HEK293 (cell line): ENCODE measurements around the gene HOXD9.

Experiments used
- CTCF ChIA-PET: fragments of 350-600 bp; formaldehyde crosslinking; extraction: SDS; loops from one replicate; lab custom pipeline; 2021; ENCODE audit warnings: antibody characterized with exemption; lab: Yijun Ruan, JAX
- POLR2A ChIA-PET: fragments of 300-600 bp; formaldehyde crosslinking; extraction: SDS; loops from one replicate; lab custom pipeline; 2020; ENCODE audit warnings: antibody characterized with exemption, inconsistent platforms; lab: Yijun Ruan, JAX
- H3K27ac ChIP-seq: fragments of 200-500 bp; sonication (Bioruptor generic); 2 replicates; pipeline ENCODE4 v1.5.1; 2014; ENCODE audit warnings: low read depth, low read length, control low read depth, inconsistent platforms; ENCODE audit errors: extremely low read depth
- H3K36me3 ChIP-seq, 2 experiments: fragments of 200-500 bp in 1 of 2; sonication (Bioruptor generic) in 1 of 2; 1 replicate in 1 of 2; 2 replicates in 1 of 2; pipeline ENCODE4 v1.5.1; 2014 to 2017; ENCODE audit warnings: inconsistent platforms in 2 of 2, low read length in 2 of 2; ENCODE audit not compliant: control insufficient read depth in 2 of 2, insufficient read depth in 1 of 2
- H3K4me1 ChIP-seq: fragments of 200-500 bp; sonication (Bioruptor generic); 2 replicates; pipeline ENCODE4 v1.5.1; 2014; ENCODE audit warnings: mild to moderate bottlenecking, low read length, inconsistent platforms; ENCODE audit not compliant: control insufficient read depth, insufficient read depth
- H3K4me3 ChIP-seq: 2 replicates; pipeline ENCODE4 v1.5.1; 2011; ENCODE audit warnings: low read depth, mild to moderate bottlenecking, control low read depth, low read length, moderate library complexity
- H3K9me3 ChIP-seq: fragments of 200-500 bp; sonication (Bioruptor generic); 2 replicates; pipeline ENCODE4 v1.5.1; 2014; ENCODE audit warnings: low read depth, low read length, inconsistent platforms; ENCODE audit not compliant: control insufficient read depth, insufficient read depth
- GLI2 ChIP-seq: fragments of 450-650 bp; formaldehyde crosslinking; IDR thresholded peaks from 2 replicates; pipeline ENCODE4; 2017; ENCODE audit warnings: missing biosample characterization, missing genetic modification characterization, low read depth, borderline replicate concordance
- GLI4 ChIP-seq: fragments of 450-650 bp; formaldehyde crosslinking; IDR thresholded peaks from 2 replicates; pipeline ENCODE4 v1.5.1; 2016; ENCODE audit warnings: missing biosample characterization, missing genetic modification characterization
- KLF8 ChIP-seq: fragments of 450-650 bp; formaldehyde crosslinking; IDR thresholded peaks from 2 replicates; pipeline ENCODE4 v1.5.1; 2016; ENCODE audit warnings: missing biosample characterization, missing genetic modification characterization
- REST ChIP-seq: fragments of 450-650 bp; formaldehyde crosslinking; IDR thresholded peaks from 2 replicates; pipeline ENCODE4 v1.5.1; 2016; ENCODE audit warnings: missing biosample characterization, missing genetic modification characterization
- SCRT1 ChIP-seq: fragments of 450-650 bp; formaldehyde crosslinking; IDR thresholded peaks from 2 replicates; pipeline ENCODE4 v1.5.1; 2016; ENCODE audit warnings: missing biosample characterization, missing genetic modification characterization, borderline replicate concordance
- SP7 ChIP-seq: fragments of 450-650 bp; formaldehyde crosslinking; IDR thresholded peaks from 2 replicates; pipeline ENCODE4 v1.5.1; 2016; ENCODE audit warnings: missing biosample characterization, missing genetic modification characterization
- ZBTB21 ChIP-seq: fragments of 450-650 bp; formaldehyde crosslinking; IDR thresholded peaks from 2 replicates; pipeline ENCODE4 v1.5.1; 2017; ENCODE audit warnings: missing biosample characterization, missing genetic modification characterization
- ZBTB44 ChIP-seq: fragments of 450-650 bp; IDR thresholded peaks from 2 replicates; pipeline ENCODE4 v1.5.1; 2018; ENCODE audit warnings: missing biosample characterization, mild to moderate bottlenecking, missing genetic modification characterization
- ZNF16 ChIP-seq: fragments of 450-650 bp; formaldehyde crosslinking; IDR thresholded peaks from 2 replicates; pipeline ENCODE4 v1.5.1; 2016; ENCODE audit warnings: low read depth, missing biosample characterization, missing genetic modification characterization
- ZNF169 ChIP-seq: fragments of 450-650 bp; formaldehyde crosslinking; IDR thresholded peaks from 2 replicates; pipeline ENCODE4 v1.5.1; 2016; ENCODE audit warnings: missing biosample characterization, missing genetic modification characterization
- ZNF2 ChIP-seq: fragments of 450-650 bp; formaldehyde crosslinking; IDR thresholded peaks from 2 replicates; pipeline ENCODE4 v1.5.1; 2016; ENCODE audit warnings: missing biosample characterization, missing genetic modification characterization
- ZNF214 ChIP-seq: fragments of 450-650 bp; formaldehyde crosslinking; IDR thresholded peaks from 2 replicates; pipeline ENCODE4 v1.5.1; 2017; ENCODE audit warnings: missing biosample characterization, mild to moderate bottlenecking, missing genetic modification characterization, borderline replicate concordance
- ZNF311 ChIP-seq: fragments of 450-650 bp; formaldehyde crosslinking; IDR thresholded peaks from 2 replicates; pipeline ENCODE4 v1.5.1; 2017; ENCODE audit warnings: missing biosample characterization, missing genetic modification characterization, borderline replicate concordance
- ZNF513 ChIP-seq: fragments of 450-650 bp; IDR thresholded peaks from 2 replicates; pipeline ENCODE4 v1.5.1; 2018; ENCODE audit warnings: missing biosample characterization, missing genetic modification characterization
- ZNF585B ChIP-seq: fragments of 450-650 bp; formaldehyde crosslinking; IDR thresholded peaks from 2 replicates; pipeline ENCODE4 v1.5.1; 2016; ENCODE audit warnings: missing biosample characterization, missing genetic modification characterization
- ZNF704 ChIP-seq: fragments of 450-650 bp; formaldehyde crosslinking; IDR thresholded peaks from 2 replicates; pipeline ENCODE4 v1.5.1; 2016; ENCODE audit warnings: missing biosample characterization, missing genetic modification characterization
- ZNF791 ChIP-seq: fragments of 450-650 bp; formaldehyde crosslinking; IDR thresholded peaks from 2 replicates; pipeline ENCODE4 v1.5.1; 2016; ENCODE audit warnings: missing biosample characterization, missing genetic modification characterization
- ZSCAN30 ChIP-seq: fragments of 450-650 bp; IDR thresholded peaks from 2 replicates; pipeline ENCODE4 v1.5.1; 2018; ENCODE audit warnings: missing biosample characterization, mild to moderate bottlenecking, missing genetic modification characterization, moderate library complexity
- ZSCAN4 ChIP-seq: fragments of 450-650 bp; formaldehyde crosslinking; IDR thresholded peaks from 2 replicates; pipeline ENCODE4 v1.5.1; 2017; ENCODE audit warnings: missing biosample characterization, missing genetic modification characterization

The HOXD9 gene

GRCh38 chr2:176089843-176090395, 32.6 kb upstream of the HOXD9 start:
- ChIA-PET POLR2A (no interaction called here), CTCF (interaction anchor here (0.6 to 1.1 kb wide), 3 partner anchors 9 to 1058 kb away, joined by 3 to 4 read pairs (median 3); no protein-coding TSS in a partner anchor)
- TF ChIP-seq ZSCAN4 (tag by site-specific recombination), result no peak
- TF ChIP-seq ZNF2 (tag by site-specific recombination), result no peak
- no peak for TF ChIP-seq SP7 (tag by site-specific recombination)
- TF ChIP-seq ZNF311 (tag by site-specific recombination), result no peak
- TF ChIP-seq ZSCAN30, result no peak
- no peak for TF ChIP-seq GLI4
- no peak for TF ChIP-seq REST (tag by site-specific recombination)
- no peak for TF ChIP-seq ZNF585B
- no peak for TF ChIP-seq ZBTB21 (tag by site-specific recombination)
- TF ChIP-seq ZBTB44 (tag by site-specific recombination), result no peak
- TF ChIP-seq ZNF704 (tag by site-specific recombination), result no peak
- no peak for TF ChIP-seq GLI2 (tag by site-specific recombination)
- TF ChIP-seq ZNF169 (tag by site-specific recombination), result no peak
- no peak for TF ChIP-seq ZNF513
- no peak for TF ChIP-seq ZNF16
- TF ChIP-seq KLF8 (tag by site-specific recombination), result no peak
- TF ChIP-seq ZNF791, result no peak
- TF ChIP-seq ZNF214 (tag by site-specific recombination), result no peak
- no peak for TF ChIP-seq SCRT1 (tag by site-specific recombination)
- no peak overlapping the region for H3K27ac ChIP-seq
- H3K4me1 ChIP-seq, result no peaks in the 10 kb centered on the region
- no peak overlapping the region for H3K4me3 ChIP-seq
- no peaks in the 10 kb centered on the region for H3K9me3 ChIP-seq
- H3K36me3 ChIP-seq, result peaks cover 0 to 8% of the 10 kb centered on the region in 2 experiments; a peak in 1 of 3 replicates
